Activated T-helper 1 cell treated with anti-CD3 and anti-CD28 coated beads, Interleukin-2, amount 50 U/mL, for 16 hours (primary cell): ENCODE data around the gene KRT82.

Experiments
- DNase-seq, 2 donors: peaks; one replicate each; pipeline ENCODE4 v3.0.0-alpha.2; 2020; ENCODE audit warnings: low read depth in 1 of 2, low spot score in 1 of 2

The KRT82 gene

DNA sequence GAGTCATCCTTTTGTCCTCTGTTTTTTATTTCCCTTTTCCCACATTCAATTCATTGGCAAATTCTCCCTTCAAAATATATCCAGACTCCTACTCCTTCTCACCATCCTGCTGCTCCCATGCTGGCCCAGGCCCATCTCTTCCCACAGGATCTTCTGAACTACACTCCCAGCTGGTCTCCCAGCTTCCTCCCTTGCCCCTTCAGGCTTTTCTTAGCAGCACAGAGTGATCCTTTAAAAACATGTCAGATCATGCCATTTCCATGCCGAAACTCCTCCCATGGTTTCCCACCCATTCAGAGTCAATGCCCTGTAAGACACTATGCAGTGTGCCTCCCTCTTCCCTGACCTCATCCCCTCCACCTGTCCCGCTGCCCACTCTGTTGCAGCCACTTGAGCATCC lies 18.3 kb downstream of the KRT82 start:
- no peak for DNase-seq

DNA sequence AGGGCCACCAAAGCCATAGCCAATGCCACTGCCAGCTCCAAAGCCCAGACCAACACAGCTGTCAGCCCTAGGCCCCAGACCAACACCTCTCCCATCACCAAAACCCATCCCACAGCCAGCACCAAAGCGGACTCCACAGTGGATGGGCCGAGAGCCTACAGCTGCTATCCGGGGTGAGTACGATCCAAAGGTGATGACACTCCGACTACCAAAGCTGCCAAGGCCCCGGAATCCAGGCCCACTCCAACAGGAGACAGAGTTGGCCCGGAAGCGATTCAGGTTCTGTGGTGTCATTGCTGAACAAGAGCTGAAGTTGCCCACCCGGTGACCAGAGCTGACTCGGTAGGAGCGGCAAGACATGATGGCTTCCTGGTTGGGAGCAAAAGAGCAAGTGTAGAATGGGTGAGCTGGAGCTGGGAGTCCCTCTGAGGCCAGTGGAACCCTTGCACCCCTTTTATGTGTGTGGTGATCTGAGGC lies 20.9 kb downstream of the KRT82 start, which contains the start of gene KRT84:
TSS of gene KRT84 (minus strand) at position 427 of the 477 bp plus-strand sequence. CDS start at position 360, 67 bp downstream.
- DNase-seq: no peak

DNA sequence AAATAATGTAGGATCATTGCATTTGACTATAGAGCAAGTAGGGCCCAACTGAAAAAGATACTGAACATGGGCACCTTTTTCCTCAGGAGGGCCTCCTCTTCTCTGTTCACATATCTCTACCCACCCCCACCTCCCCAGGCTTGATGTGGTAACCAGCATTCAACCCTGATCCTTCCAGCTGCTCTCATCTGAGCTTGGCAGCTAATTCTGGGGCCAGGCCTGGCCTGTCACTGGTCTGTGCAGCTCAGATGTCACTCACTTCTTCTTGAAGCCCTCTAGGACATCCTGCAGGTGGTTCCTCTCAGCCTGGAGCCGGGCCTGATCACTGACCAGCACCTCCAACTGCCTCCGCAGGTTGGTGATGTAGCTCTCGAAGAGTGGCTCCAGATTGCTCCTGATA lies 22.8 kb downstream of the KRT82 start:
- no peak for DNase-seq

DNA sequence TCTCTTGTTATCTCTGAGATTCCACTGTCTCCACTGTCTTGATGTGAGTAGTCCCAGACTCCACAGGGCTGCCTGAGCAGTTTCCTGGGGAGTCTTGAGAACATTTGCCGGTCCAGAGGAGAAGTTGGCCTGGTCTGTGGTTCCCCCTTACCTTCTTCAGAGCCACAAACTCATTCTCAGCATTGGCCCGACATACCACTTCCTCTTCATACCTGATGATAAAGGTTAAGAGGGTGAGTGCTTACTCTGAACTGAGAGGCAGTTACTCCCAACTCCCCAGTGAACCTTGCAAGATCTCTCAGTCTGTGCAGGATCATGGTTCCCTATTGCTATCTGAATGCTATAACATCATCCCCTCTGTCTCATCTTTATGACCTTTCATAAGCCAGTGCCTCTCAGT lies 23.3 kb downstream of the KRT82 start:
- DNase-seq: no peak

DNA sequence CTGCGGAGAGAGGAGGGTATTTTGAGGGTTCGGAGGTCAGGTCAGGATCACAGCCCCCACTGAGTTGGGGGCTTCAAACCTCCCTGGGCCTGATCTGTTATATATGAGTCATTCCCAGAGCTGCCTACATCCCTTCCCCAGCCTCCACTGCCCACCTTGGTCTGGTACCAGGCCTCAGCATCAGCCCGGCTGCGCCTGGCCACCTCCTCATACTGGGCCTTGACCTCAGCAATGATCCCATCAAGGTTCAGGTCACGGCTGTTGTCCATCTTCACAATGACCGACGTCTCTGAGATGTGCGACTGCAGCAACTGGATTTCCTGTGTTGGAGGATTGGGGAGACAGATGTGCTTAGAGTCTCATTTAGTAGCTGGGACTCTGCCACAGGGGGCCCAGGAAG lies 24.9 kb downstream of the KRT82 start:
- DNase-seq: no peak

DNA sequence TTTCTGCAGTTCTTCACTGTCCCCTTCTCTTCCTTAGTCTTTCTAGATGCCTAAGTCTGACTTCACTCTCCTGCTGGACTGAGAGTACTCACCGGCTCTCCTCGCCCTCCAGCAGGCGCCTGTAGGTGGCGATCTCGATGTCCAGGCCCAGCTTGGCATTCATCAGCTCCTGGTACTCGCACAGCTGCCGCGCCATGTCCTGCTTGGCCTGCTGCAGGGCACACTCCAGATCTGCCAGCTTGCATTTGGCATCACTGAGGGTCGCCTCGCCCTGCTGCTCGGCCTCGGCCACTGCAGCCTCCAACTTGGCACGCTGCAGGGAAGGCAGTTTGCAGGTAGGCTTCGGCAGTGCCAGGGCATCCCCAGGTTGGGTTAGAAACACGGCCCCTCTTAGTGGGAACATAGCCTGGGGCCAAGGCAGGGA lies 25.9 kb downstream of the KRT82 start:
- DNase-seq: no peak

DNA sequence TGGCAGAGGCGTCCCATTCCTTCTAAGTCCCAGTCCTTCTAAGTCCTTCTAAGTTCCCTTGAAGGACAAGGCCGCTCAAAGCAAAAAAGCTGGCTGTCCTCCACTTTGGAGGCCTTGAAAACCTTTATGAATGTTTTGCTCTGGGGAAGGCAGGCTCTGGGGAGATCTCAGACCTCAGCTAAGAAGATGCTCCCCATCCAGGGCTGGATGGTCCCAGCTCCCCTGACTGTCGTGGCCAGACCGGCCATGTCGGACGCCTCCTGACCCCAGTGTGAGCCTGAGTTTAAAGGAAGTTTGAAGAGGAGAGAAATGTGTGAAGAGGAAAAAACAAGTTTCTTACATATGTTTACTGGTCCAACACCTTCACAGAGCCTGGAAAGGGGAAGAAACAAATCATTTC lies 26.6 kb downstream of the KRT82 start:
- DNase-seq: no peak

DNA sequence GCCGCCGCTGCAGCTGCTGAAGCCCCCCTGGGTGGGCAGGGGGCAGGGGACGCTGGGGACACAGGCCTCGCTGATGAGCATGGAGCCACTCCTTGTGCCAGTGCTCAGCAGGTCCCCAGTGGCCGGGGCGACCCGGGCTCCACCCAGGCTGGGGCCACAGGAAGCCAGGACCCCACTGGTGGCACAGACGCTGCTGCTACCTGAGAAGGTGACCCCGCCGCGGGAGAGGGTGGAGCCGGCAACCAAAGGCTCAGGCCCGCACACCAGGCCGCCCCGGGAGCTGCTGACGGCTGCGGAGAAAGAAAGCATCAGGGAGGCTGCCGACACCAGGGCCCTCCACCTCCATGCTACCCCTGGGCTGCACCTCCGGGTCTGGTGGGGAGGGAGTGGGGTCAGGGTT lies 28.0 kb downstream of the KRT82 start:
- no peak for DNase-seq

DNA sequence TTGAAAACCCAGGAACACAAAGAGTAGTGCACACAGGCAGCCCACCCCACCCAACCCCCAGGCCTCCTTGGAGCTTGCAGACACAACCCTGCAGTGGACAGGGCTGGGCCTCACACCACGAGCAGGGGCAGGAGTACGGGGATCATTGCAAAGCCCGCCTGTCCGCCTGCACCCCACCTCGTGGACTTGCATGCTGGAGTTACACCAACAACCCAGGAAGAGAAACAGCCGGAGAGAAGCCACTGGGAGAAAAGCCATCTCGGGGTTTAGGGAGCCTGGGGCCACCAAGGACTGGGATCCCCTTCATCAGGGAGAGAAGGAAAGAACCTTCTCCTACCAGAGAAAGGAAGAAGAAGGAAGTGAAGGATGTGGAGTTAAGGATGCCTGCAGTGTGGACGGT lies 28.9 kb downstream of the KRT82 start:
- DNase-seq: no peak

DNA sequence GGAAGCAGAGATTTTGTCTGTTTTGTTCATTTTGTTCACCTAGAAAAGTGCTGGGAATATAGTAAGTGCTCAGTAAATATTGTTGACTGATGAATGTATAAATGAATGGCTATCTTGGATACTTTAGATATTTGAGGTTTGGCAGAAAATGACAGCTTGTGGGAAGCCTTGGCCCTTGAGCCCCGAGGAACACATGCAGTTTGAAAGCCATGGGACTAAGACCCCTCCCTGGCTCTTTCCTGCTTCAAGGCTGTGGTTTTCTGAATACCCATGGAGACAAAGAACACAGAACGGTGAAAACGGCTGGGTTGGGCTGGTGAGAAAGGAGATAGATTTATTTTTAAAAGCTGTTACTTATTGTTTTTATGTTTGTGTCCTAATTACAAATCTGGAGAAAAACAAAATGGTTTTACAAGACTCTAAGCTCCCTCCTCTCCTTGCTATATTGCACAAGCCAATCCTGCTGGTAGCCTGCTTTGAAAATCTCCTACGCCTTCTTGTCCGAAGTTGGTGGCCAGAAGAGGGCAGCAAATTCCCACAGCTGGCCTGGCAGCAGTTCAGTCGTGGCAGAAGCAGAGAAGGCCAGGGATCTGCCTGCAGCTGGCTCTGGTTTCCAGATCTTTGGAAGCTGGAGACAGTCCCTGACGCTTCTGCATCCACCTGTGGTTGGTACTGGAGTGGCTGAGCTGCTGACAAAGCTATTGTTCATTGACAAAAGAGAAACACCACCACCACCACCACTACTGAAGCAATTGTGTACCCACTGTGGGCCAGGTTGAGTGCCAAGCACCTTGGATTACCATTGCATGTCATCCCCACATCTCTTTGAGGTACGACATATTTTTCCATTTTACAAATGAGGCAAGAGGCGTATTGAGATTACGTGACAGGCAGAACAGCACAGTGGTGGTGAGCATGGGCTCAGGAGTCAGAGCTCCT lies 33.6 kb downstream of the KRT82 start:
- DNase-seq: no peak

DNA sequence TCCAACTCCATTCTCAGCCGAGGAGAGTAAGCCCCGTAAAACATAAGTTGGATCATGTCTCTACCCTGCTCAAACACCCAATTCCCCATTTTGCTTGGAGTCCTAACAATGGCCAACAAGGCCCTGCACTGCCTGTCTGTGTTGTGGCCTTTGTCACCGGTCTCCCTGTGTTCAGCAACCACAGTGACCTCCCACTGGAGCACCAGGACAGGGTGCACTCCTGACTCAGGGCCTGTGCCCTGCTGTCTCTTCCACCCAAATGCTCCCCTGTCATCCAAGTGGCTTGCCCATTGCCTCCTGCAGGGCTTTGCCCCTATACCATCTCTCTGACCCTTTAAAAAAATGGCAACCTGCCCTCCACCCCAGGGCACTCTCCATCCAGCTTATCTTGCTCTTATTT lies 34.4 kb downstream of the KRT82 start:
- no peak for DNase-seq

DNA sequence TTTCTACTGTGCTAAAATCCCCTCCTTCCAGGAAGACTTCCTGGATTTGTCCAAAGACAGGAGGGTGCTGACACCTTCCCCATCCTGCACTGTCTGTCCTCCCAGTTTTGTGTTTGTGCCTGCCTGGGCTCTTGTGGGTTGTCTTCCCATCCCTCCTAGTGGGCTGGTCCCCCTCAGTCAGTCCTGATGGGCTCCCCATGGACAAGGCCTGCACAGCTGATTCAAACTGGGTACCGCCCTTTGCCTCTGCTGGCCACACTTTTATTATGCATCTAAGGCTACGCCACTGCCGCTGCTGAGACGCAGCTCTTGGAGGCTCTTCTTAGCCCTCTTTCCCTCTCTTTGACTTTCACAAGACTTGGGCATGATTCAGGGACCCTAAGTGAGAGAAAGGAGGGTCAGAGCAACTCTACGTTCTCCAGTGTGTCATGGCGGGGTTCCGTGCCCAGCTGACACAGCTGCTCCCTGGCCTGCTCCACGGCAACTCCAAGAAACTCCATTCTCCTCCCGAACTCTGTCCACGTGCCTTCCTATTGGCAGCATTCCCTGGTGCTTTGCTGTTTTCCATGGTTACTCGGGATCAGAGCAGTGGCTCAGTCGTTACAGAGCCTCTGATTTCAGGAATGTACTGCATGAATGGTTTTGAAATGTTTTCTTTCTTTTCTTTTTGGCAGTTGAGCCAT lies 35.1 kb downstream of the KRT82 start:
- DNase-seq: no peak

DNA sequence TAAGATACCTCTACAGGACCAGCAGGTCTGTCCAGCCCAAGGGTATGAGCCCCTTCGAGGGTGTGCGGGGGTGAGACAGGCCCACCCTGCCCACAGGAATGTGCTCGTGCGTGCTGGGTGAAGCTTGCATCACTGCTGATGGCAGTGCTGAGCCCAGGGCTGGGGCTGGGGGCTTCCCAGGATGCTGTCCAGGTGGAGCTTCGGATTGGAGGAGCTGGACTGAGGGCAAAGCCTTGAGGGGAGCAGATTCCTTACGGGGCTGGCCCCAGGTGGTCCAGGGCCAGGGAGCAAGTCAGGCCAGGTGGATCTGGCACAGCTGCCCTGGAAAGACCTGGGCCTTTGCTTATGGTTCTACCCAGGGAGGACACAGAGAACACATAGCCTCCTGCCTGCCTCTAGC lies 36.3 kb downstream of the KRT82 start:
- DNase-seq: no peak

DNA sequence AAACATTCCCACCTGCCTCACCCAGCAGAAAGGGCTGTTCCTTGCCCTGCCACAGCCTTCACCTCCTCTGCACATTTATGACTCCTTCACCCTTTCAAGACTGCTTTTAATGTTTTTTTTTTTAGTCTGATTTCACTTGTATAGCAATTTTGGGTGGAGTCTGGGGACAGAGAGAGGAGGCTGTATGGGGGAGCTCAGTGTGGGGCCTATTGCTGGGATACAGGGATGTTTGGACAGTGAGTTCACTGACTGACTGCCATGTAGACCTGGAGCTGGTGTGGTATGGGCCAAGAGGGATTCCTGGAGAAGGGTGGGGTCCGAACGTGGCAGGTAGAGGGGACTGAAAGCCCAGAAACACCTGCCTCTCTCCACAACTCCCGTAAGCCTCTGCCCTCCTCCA lies 36.9 kb downstream of the KRT82 start:
- DNase-seq: no peak

DNA sequence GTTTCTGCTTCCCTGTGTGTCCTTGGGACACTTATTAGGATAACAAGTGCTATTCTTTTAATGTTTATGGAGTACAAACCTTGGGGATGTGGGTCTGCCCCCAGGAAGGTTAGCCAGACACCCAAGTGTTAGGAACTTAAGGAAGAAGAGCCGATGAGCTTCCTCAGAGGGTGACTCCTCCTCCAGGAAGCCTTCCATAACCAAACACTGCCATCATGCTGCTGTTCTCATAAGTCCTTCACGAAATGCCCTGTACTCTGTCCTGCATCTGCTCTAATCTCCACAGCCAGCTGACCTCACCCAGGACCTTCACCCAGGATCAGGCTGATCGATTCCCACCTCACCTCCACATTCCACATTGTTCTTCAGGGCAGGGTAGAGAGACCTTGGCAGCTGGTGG lies 37.6 kb downstream of the KRT82 start:
- no peak for DNase-seq

DNA sequence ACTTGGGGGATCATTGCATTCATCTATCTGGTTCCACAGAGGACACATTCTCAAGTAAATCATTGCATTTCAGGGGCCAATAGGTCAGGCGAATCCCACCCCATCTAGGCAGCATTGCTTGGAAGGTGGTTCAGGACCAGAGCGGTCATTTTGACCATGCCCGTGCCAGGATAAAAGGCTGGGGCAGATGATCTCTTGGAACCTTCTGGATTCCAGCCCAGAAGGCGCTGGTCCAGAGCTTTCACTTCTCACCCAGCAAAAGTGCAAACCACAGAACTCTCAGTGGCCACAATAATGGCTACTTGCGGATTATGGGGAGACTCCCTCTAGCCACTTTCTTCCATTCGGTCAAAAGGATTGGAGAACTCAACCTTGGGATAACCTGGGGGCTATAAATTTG lies 38.3 kb downstream of the KRT82 start:
- no peak for DNase-seq

DNA sequence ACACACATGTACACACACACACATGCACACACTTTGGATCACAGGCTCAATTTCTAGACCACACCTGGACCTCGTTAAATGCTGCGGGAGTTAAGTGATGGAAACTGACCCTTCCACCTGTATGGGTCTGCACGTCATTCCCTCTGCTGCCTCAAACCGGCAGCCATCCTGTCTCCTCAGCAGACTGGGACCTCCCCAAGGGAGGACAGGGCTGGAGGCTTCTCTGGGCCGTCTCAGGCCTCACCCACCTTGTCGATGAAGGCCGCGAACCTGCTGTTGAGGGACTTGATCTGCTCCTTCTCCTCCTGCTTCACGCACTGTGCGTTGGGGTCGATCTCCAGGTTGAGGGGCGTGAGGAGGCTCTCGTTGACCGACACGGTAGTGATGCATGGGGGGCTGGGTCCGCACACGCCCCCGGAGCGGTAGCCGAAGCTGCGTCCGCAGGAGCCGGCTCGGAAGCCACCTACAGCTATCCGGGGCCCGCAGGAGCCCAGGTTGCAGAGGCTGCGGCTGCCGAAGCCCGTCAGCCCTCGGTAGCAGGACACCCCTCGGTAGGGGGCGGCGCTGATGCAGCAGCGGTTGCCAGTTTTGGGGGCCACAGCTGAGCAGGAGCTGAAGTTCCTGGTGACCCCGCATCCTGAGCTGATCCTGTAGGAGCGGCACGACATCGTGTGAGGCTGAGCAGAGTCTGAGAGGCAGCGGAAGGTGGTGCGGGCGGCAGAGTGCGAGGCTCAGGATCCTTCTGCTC lies 39.2 kb downstream of the KRT82 start, which contains the start of gene KRT85:
TSS of gene KRT85 (minus strand) at position 744 of the 748 bp plus-strand sequence. CDS start at position 668, 76 bp downstream.
- DNase-seq: no peak

DNA sequence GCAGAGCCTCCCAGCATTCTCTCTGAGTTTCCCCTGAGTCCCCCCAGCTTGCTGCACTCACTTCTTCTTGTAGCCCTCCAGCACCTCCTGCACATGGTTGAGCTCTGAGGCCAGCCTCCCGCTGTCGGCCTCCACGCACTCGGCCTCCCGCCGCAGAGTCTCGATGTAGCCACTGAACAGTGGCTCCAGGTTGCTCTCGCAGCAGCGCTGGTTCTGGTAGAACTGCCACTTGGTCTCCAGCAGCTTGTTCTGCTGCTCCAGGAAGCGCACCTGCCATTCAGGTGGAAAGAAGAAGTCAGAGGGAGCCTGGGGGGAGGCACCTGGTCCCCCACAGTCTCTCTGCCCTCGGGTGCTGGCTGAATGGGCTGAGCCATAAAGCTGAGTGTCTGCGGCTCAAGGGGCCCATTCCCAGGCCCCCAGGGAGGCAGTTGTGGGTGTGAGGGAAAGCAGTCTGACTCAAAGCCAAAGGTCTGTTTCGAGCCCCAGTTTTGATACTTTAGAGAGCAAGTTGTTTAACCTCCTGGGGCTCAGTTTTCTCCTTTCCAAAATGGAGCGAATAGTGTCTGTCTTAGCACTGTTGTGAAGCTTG lies 41.1 kb downstream of the KRT82 start:
- no peak for DNase-seq

DNA sequence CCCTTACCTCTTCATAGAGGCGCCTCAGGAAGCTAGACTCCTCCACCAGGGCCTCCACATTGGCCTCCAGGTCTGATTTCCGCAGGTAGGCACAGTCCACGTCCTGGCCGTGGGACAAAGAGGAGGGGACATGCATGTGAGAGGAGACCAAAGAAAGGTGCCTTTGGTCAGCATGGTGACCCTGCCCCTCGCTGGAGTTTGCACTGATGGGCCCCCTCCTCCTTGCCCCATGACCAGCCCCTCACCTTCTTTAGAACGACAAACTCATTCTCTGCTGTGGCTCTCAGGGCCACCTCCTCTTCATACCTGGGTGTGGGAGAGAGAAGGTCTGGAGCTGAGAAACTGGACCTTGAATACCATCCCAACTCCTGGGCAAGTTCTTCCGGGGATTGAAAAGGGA lies 42.1 kb downstream of the KRT82 start:
- DNase-seq: no peak

DNA sequence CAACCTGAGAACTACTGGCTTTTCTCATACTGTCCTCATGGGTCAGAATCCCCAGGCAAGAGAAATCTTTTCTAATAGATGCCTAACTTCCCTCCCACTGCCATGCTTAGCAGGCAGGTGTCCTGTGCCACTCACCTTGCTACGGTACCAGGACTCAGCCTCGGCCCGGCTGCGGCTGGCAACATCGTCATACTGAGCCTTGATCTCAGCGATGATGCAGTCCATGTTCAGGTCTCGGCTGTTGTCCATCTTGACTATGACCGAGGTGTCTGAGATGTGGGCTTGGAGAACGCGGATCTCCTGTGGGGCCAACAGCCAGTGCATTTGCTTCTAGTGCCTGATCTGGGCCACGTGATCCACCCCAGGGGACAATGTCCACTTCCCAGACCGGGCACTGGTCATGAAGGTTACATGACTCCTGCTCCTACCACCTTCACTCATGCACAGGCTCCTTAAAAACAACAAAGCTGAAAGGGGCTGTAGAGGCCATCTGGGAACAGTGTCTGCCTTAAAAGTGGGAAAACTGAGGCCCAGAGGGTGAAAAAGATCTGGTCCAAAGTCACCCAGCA lies 42.9 kb downstream of the KRT82 start:
- no peak for DNase-seq
